Prostate gland (tissue), 2 donors: ENCODE data around the gene GALNT2.

Source experiments
- POLR2A ChIP-seq: fragments of 450-650 bp; IDR thresholded peaks from one replicate; pipeline ENCODE4 v1.6.1; 2016; ENCODE audit warnings: antibody characterized with exemption, mild to moderate bottlenecking
- POLR2AphosphoS5 ChIP-seq: sonication (generic); formaldehyde crosslinking; IDR thresholded peaks from one replicate; pipeline ENCODE4 v1.6.1; 2017; ENCODE audit warnings: antibody characterized with exemption
- TF ChIP-seq, protein P1 (sequence below), 4 experiments: fragments of 200-600 bp in 2 of 4; fragments of 450-650 bp in 2 of 4; sonication (generic) in 2 of 4; IDR thresholded peaks; 1 replicate in 3 of 4; 2 replicates in 1 of 4; pipeline ENCODE4 v1.5.1; 2016 to 2019; ENCODE audit warnings: antibody characterized with exemption in 4 of 4, mild to moderate bottlenecking in 2 of 4, moderate library complexity in 2 of 4

DNA sequence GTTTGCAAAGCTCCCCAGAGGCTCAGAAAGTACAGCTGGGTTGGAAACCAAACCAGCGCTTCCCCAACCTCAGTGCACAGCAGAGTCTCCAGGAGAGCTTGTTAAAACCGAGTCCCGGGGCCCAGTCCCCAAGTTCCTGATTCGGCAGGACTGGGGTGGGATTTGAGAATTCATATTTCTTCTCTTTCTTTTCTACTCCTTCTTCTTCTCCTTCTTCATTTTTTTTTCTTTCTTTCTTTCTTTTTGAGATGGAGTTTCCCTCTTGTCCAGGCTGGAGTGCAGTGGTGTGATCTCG, 222.3 kb downstream of the GALNT2 start:
- TF ChIP-seq, protein P1, sequence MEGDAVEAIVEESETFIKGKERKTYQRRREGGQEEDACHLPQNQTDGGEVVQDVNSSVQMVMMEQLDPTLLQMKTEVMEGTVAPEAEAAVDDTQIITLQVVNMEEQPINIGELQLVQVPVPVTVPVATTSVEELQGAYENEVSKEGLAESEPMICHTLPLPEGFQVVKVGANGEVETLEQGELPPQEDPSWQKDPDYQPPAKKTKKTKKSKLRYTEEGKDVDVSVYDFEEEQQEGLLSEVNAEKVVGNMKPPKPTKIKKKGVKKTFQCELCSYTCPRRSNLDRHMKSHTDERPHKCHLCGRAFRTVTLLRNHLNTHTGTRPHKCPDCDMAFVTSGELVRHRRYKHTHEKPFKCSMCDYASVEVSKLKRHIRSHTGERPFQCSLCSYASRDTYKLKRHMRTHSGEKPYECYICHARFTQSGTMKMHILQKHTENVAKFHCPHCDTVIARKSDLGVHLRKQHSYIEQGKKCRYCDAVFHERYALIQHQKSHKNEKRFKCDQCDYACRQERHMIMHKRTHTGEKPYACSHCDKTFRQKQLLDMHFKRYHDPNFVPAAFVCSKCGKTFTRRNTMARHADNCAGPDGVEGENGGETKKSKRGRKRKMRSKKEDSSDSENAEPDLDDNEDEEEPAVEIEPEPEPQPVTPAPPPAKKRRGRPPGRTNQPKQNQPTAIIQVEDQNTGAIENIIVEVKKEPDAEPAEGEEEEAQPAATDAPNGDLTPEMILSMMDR (IDR thresholded peaks at IDR 0.05), result no peak
- TF ChIP-seq POLR2A (no peak), POLR2AphosphoS5 (no peak)
